ENCODE results near the gene POLR3B. TPM values are rescaled to one million over a fixed set of nuclear protein-coding genes. Genes with fewer than 3 reads are reported as not detected.

POLR3B gene
- total and polyA plus RNA-seq, 7 donors: 1.8 to 5.4 (median 4.0) TPM

- intact Hi-C loops (cut with DNase I): loop anchor here (5.0 kb wide), 1 partner anchor 454 kb away; no protein-coding TSS in a partner anchor
- Histone ChIP-seq H3K27ac (no peak overlapping the region), H3K4me1 (peaks cover 0 to 5% (median 0%) of the 10 kb centered on the region in 4 donors), H3K9me3 (no peaks in the 10 kb centered on the region), H3K36me3 (peaks cover 0 to 13% (median 0%) of the 10 kb centered on the region in 4 donors), H3K4me3 (no peak overlapping the region), H3K27me3 (no peaks in the 10 kb centered on the region)
- no peak for DNase-seq
- WGBS, 2 donors: 79 to 90% methylated on average over 1 of the region's 1 CpG
- no peak for TF ChIP-seq POLR2A (IDR thresholded peaks at IDR 0.05)
- TF ChIP-seq CTCF (IDR thresholded peaks at IDR 0.05): no peak
- TF ChIP-seq POLR2AphosphoS5 (IDR thresholded peaks at IDR 0.05): no peak
- TF ChIP-seq EP300 (IDR thresholded peaks at IDR 0.05): no peak
Observed at GRCh38 chr12:106387848-106388377, 30.4 kb downstream of the POLR3B start.

- TF ChIP-seq EP300 (IDR thresholded peaks at IDR 0.05) (no peak), POLR2AphosphoS5 (IDR thresholded peaks at IDR 0.05) (no peak), POLR2A (IDR thresholded peaks at IDR 0.05) (no peak), CTCF (IDR thresholded peaks at IDR 0.05) (no peak)
- Histone ChIP-seq H3K27me3 (no peaks in the 10 kb centered on the region), H3K27ac (no peak overlapping the region), H3K9me3 (no peaks in the 10 kb centered on the region), H3K4me1 (peaks cover 0 to 5% (median 0%) of the 10 kb centered on the region in 4 donors), H3K36me3 (peaks cover 0 to 9% (median 2%) of the 10 kb centered on the region in 4 donors), H3K4me3 (no peak overlapping the region)
- DNase-seq: no peak
- 90 to 93% methylated on average over 4 of the region's 4 CpGs for WGBS, 2 donors
- intact Hi-C loops (cut with DNase I): loop anchor here (5.0 kb wide), 1 partner anchor 453 kb away; no protein-coding TSS in a partner anchor
Observed at GRCh38 chr12:106389151-106389550, 31.6 kb downstream of the POLR3B start.

GRCh38 chr12:106392759-106393158, 35.2 kb downstream of the POLR3B start:
- Histone ChIP-seq H3K27ac (no peak overlapping the region), H3K27me3 (no peaks in the 10 kb centered on the region), H3K9me3 (no peaks in the 10 kb centered on the region), H3K4me1 (no peaks in the 10 kb centered on the region), H3K36me3 (peaks cover 0 to 20% (median 5%) of the 10 kb centered on the region in 4 donors), H3K4me3 (no peak overlapping the region)
- intact Hi-C loops (cut with DNase I): no loop called here
- no peak for DNase-seq
- TF ChIP-seq EP300 (IDR thresholded peaks at IDR 0.05) (no peak), POLR2AphosphoS5 (IDR thresholded peaks at IDR 0.05) (no peak), CTCF (IDR thresholded peaks at IDR 0.05) (no peak), POLR2A (IDR thresholded peaks at IDR 0.05) (no peak)
- 73 to 84% methylated on average over 1 of the region's 1 CpG for WGBS, 2 donors

GRCh38 chr12:106409878-106410277, 52.3 kb downstream of the POLR3B start:
- Histone ChIP-seq H3K36me3 (peaks cover 0 to 4% (median 1%) of the 10 kb centered on the region in 4 donors), H3K9me3 (no peaks in the 10 kb centered on the region), H3K27me3 (no peaks in the 10 kb centered on the region), H3K4me3 (no peak overlapping the region), H3K4me1 (no peaks in the 10 kb centered on the region), H3K27ac (no peak overlapping the region)
- TF ChIP-seq EP300 (IDR thresholded peaks at IDR 0.05): no peak
- TF ChIP-seq POLR2AphosphoS5 (IDR thresholded peaks at IDR 0.05): no peak
- TF ChIP-seq CTCF (IDR thresholded peaks at IDR 0.05): no peak
- no peak for TF ChIP-seq POLR2A (IDR thresholded peaks at IDR 0.05)
- DNase-seq: no peak
- 92 to 94% methylated on average over 2 of the region's 2 CpGs for WGBS, 2 donors
- intact Hi-C loops (cut with DNase I): no loop called here

GRCh38 chr12:106412563-106412962, 55.0 kb downstream of the POLR3B start:
- Histone ChIP-seq H3K36me3 (peaks cover 0 to 4% (median 1%) of the 10 kb centered on the region in 4 donors), H3K4me1 (no peaks in the 10 kb centered on the region), H3K9me3 (no peaks in the 10 kb centered on the region), H3K27ac (no peak overlapping the region), H3K4me3 (no peak overlapping the region), H3K27me3 (no peaks in the 10 kb centered on the region)
- intact Hi-C loops (cut with DNase I): no loop called here
- no peak for TF ChIP-seq POLR2AphosphoS5 (IDR thresholded peaks at IDR 0.05)
- no peak for TF ChIP-seq CTCF (IDR thresholded peaks at IDR 0.05)
- TF ChIP-seq EP300 (IDR thresholded peaks at IDR 0.05): no peak
- no peak for TF ChIP-seq POLR2A (IDR thresholded peaks at IDR 0.05)
- WGBS, 2 donors: 96 to 100% methylated on average over 1 of the region's 1 CpG
- DNase-seq: no peak
